Suprapubic skin (tissue), 4 donors: ENCODE measurements around the gene CCDC59. TPM values are rescaled to one million over a fixed set of nuclear protein-coding genes. Genes with fewer than 3 reads are reported as not detected.
"Not testable (repeated sequence)": the region's sequence is repeated elsewhere in the genome, so short reads cannot be mapped to it uniquely, and the experiment has no call there.

ENCODE experiments used
- DNase-seq, 2 donors: peaks; one replicate each; pipeline ENCODE4 v3.0.0-alpha.2; 2019; ENCODE audit warnings: low spot score in 2 of 2
- H3K27ac ChIP-seq: fragments of 200-600 bp; sonication (generic); one replicate; pipeline ENCODE4 v1.5.1; 2019
- H3K27me3 ChIP-seq: fragments of 200-600 bp; sonication (generic); one replicate; pipeline ENCODE4 v1.5.1; 2019
- H3K36me3 ChIP-seq: fragments of 200-600 bp; sonication (generic); one replicate; pipeline ENCODE4 v1.5.1; 2019
- H3K4me1 ChIP-seq: fragments of 200-600 bp; sonication (generic); one replicate; pipeline ENCODE4 v1.5.1; 2019
- H3K4me3 ChIP-seq: fragments of 200-600 bp; sonication (generic); one replicate; pipeline ENCODE4 v1.5.1; 2019; ENCODE audit warnings: mild to moderate bottlenecking
- H3K9me3 ChIP-seq: fragments of 200-600 bp; sonication (generic); one replicate; pipeline ENCODE4 v1.5.1; 2019
- CTCF ChIP-seq, 2 donors: fragments of 200-600 bp in 1 of 2; fragments of 450-650 bp in 1 of 2; sonication (generic) in 1 of 2; IDR thresholded peaks; one replicate each; pipeline ENCODE4 v1.5.1; 2016 to 2019; ENCODE audit warnings: antibody characterized with exemption in 2 of 2, mild to moderate bottlenecking in 1 of 2, moderate library complexity in 1 of 2
- EP300 ChIP-seq: sonication (generic); formaldehyde crosslinking; IDR thresholded peaks from one replicate; pipeline ENCODE4 v1.6.1; 2017; ENCODE audit warnings: antibody characterized with exemption
- POLR2A ChIP-seq, 2 donors: fragments of 450-650 bp; IDR thresholded peaks; one replicate each; pipeline ENCODE4 v1.6.1; 2017; ENCODE audit warnings: antibody characterized with exemption in 2 of 2, mild to moderate bottlenecking in 2 of 2, moderate library complexity in 2 of 2
- POLR2AphosphoS5 ChIP-seq, 3 donors: sonication (generic); formaldehyde crosslinking; IDR thresholded peaks; one replicate each; pipeline ENCODE4 v1.6.1; 2017; ENCODE audit warnings: antibody characterized with exemption in 3 of 3
- WGBS: methylation state at CpG from one replicate; pipeline ENCODE4 v1.1.5; 2018; 5-methylcytosine and 5-hydroxymethylcytosine counted together
- total RNA-seq, 4 donors: library from RNA; depleted of rRNA; stranded (reverse); fragments of >200 nt; gene quantifications; one replicate each; pipeline ENCODE4 v1.1.0, GENCODE V29; 2016

CCDC59 gene
- total RNA-seq, 4 donors from 2014 or later: 46.9 to 99.6 (median 84.3) TPM

GRCh38 chr12:82383930-82384552 is 25.9 kb upstream of the CCDC59 start:
- Histone ChIP-seq H3K36me3 (peaks cover 5% of the 10 kb centered on the region), H3K4me3 (no peak overlapping the region), H3K4me1 (no peaks in the 10 kb centered on the region), H3K27me3 (no peaks in the 10 kb centered on the region), H3K27ac (no peak overlapping the region), H3K9me3 (no peaks in the 10 kb centered on the region)
- no peak for DNase-seq
- WGBS: 63% methylated on average over 2 of the region's 2 CpGs
- TF ChIP-seq POLR2A (IDR thresholded peaks at IDR 0.05) (no peak), CTCF (IDR thresholded peaks at IDR 0.05) (no peak), POLR2AphosphoS5 (IDR thresholded peaks at IDR 0.05) (no peak), EP300 (no peak)

DNA sequence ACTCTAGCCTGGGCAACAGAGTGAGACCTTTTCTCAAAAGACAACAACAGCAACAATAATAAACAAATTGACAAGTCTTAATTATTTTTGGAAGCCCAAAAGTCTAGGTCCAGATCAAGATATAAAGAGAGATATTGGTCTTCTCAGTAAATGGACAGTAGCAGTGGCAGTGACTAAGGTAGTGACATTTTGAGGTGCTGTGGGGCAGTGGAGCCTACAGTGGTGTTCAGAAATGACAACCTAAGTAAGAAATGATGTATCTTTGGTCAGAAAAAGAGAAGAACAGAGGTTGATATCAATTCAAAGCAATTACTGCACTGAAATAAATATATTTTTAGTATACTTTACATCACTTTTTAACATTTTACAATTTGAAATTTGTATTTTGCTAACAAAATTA is 20.8 kb upstream of the CCDC59 start:
- Histone ChIP-seq H3K27ac (no peak overlapping the region), H3K36me3 (peaks cover 4% of the 10 kb centered on the region), H3K9me3 (peaks cover 5% of the 10 kb centered on the region), H3K27me3 (no peaks in the 10 kb centered on the region), H3K4me1 (no peaks in the 10 kb centered on the region), H3K4me3 (no peak overlapping the region)
- TF ChIP-seq POLR2AphosphoS5 (IDR thresholded peaks at IDR 0.05): no peak
- TF ChIP-seq CTCF (IDR thresholded peaks at IDR 0.05): no peak
- no peak for TF ChIP-seq POLR2A (IDR thresholded peaks at IDR 0.05)
- no peak for TF ChIP-seq EP300
- DNase-seq: no peak

DNA sequence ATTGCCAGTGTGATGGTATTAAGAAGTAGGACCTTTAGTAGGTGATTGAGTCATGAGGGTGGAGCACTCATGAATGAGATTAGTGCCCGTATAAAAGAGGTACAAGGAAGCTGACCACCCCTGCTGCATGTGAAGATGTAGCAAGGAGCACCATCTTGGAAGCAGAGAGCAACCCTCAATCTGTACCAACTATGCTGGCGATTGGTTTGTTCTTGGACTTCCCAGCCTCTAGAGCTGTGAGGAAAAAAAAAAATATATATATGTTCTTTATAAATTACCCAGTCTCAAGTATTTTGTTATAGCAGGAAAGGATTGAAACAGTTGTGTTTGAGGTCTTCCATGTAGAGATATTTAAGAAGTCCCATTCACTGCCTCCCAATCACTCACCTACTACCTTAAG is 17.0 kb upstream of the CCDC59 start:
- Histone ChIP-seq H3K27ac (no peak overlapping the region), H3K4me3 (no peak overlapping the region), H3K9me3 (peaks cover 5% of the 10 kb centered on the region), H3K4me1 (no peaks in the 10 kb centered on the region), H3K27me3 (no peaks in the 10 kb centered on the region), H3K36me3 (peaks cover 10% of the 10 kb centered on the region)
- DNase-seq: no peak
- TF ChIP-seq POLR2A (IDR thresholded peaks at IDR 0.05) (no peak), POLR2AphosphoS5 (IDR thresholded peaks at IDR 0.05) (no peak), EP300 (no peak), CTCF (IDR thresholded peaks at IDR 0.05) (no peak)
- 100% methylated on average over 2 of the region's 2 CpGs for WGBS

DNA sequence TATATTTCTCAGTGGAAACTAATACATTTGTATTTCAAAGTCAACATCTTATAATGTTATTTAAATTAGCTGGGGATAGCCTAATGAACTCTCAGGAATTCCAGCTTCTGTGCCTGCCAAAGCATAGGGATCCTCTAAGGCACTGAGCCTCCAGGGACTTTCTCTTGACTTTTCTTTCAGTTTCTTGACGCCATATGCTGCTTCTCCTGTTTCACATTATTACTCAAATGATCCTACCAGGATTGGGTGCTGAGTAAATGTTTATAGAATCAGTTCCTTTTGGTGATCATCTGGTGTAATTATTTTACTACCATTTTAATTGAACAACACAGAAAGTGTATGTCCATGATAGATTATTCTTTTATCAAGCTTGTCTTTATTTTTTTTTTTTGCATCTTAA is 8.0 kb upstream of the CCDC59 start:
- Histone ChIP-seq H3K4me3 (no peak overlapping the region), H3K27me3 (no peaks in the 10 kb centered on the region), H3K9me3 (no peaks in the 10 kb centered on the region), H3K36me3 (no peaks in the 10 kb centered on the region), H3K27ac (no peak overlapping the region), H3K4me1 (no peaks in the 10 kb centered on the region)
- 45% methylated on average over 1 of the region's 1 CpG for WGBS
- DNase-seq: no peak
- TF ChIP-seq EP300 (no peak), CTCF (IDR thresholded peaks at IDR 0.05) (no peak), POLR2AphosphoS5 (IDR thresholded peaks at IDR 0.05) (no peak), POLR2A (IDR thresholded peaks at IDR 0.05) (no peak)

GRCh38 chr12:82363990-82364389 is 5.8 kb upstream of the CCDC59 start:
- no peak for TF ChIP-seq POLR2AphosphoS5 (IDR thresholded peaks at IDR 0.05)
- DNase-seq: no peak
- Histone ChIP-seq H3K27ac (no peak overlapping the region), H3K9me3 (no peaks in the 10 kb centered on the region), H3K4me1 (peaks cover 14% of the 10 kb centered on the region), H3K4me3 (no peak overlapping the region), H3K36me3 (no peaks in the 10 kb centered on the region), H3K27me3 (no peaks in the 10 kb centered on the region)
- WGBS: 69% methylated on average over 4 of the region's 4 CpGs

GRCh38 chr12:82361461-82361915 is 3.3 kb upstream of the CCDC59 start:
- H3K4me1 ChIP-seq: peaks cover 25% of the 10 kb centered on the region

GRCh38 chr12:82360834-82361233 is 2.6 kb upstream of the CCDC59 start:
- H3K4me1 ChIP-seq: peaks cover 32% of the 10 kb centered on the region
- H3K9me3 ChIP-seq, H3K4me3 ChIP-seq, H3K27me3 ChIP-seq, H3K36me3 ChIP-seq, H3K27ac ChIP-seq, DNase-seq: not testable (repeated sequence)
- WGBS: 97% methylated on average over 11 of the region's 11 CpGs

More at GRCh38 chr12:82361461-82361915, 3.3 kb upstream of the CCDC59 start:
- H3K4me3 ChIP-seq: no peak overlapping the region
- no peaks in the 10 kb centered on the region for H3K27me3 ChIP-seq
- H3K9me3 ChIP-seq: no peaks in the 10 kb centered on the region
- 95% methylated on average over 7 of the region's 22 CpGs for WGBS
- H3K36me3 ChIP-seq: no peaks in the 10 kb centered on the region
- no peak for TF ChIP-seq EP300
- no peak for TF ChIP-seq POLR2AphosphoS5 (IDR thresholded peaks at IDR 0.05)
- TF ChIP-seq CTCF (IDR thresholded peaks at IDR 0.05): no peak
- no peak for TF ChIP-seq POLR2A (IDR thresholded peaks at IDR 0.05)
- H3K27ac ChIP-seq: no peak overlapping the region
- DNase-seq: no peak
